Skeletal muscle tissue (tissue), 4 donors: ENCODE data around the gene PPP1R3C. TPM values are rescaled to one million over a fixed set of nuclear protein-coding genes. Genes with fewer than 3 reads are reported as not detected.

Experiments used
- H3K27ac ChIP-seq: one replicate; pipeline ENCODE4 v1.7.0; 2013; ENCODE audit warnings: mild to moderate bottlenecking, low read depth, low read length, inconsistent platforms
- H3K27me3 ChIP-seq, 3 donors: one replicate each; pipeline ENCODE4 v1.7.0; 2013; ENCODE audit warnings: low read length in 3 of 3; ENCODE audit not compliant: control insufficient read depth in 3 of 3, insufficient read depth in 3 of 3
- H3K36me3 ChIP-seq, 3 donors: one replicate each; pipeline ENCODE4 v1.7.0; 2013; ENCODE audit warnings: low read length in 3 of 3; ENCODE audit not compliant: control insufficient read depth in 3 of 3, insufficient read depth in 3 of 3
- H3K4me1 ChIP-seq, 3 donors: one replicate each; pipeline ENCODE4 v1.7.0; 2013; ENCODE audit warnings: low read length in 3 of 3, mild to moderate bottlenecking in 3 of 3; ENCODE audit not compliant: control insufficient read depth in 3 of 3, insufficient read depth in 3 of 3
- H3K4me3 ChIP-seq, 3 donors: one replicate each; pipeline ENCODE4 v1.7.0; 2013; ENCODE audit warnings: low read length in 3 of 3
- H3K9ac ChIP-seq, 3 donors: one replicate each; pipeline ENCODE4 v1.7.0; 2013; ENCODE audit warnings: low read length in 3 of 3, mild to moderate bottlenecking in 3 of 3, moderate library complexity in 2 of 3, low read depth in 1 of 3
- H3K9me3 ChIP-seq, 3 donors: one replicate each; pipeline ENCODE4 v1.7.0; 2013; ENCODE audit warnings: low read length in 3 of 3; ENCODE audit not compliant: control insufficient read depth in 3 of 3
- total RNA-seq: library from RNA; depleted of rRNA; stranded (reverse); fragments of >200 nt; gene quantifications from one replicate; pipeline ENCODE4 v1.2.3, GENCODE V29; 2014
- donor health status: Osteomylitis.

Gene PPP1R3C
- total RNA-seq, 1 donor from 2014 or later: 218 TPM

- Histone ChIP-seq H3K27me3 (no peaks in the 10 kb centered on the region), H3K9ac (no peak overlapping the region), H3K9me3 (no peaks in the 10 kb centered on the region), H3K36me3 (no peaks in the 10 kb centered on the region), H3K4me3 (no peak overlapping the region), H3K4me1 (peaks cover 23 to 62% (median 37%) of the 10 kb centered on the region in 3 donors), H3K27ac (no peak overlapping the region)
These were observed 29.9 kb downstream of the PPP1R3C start for GRCh38 chr10:91602868-91603568.

GRCh38 chr10:91602449-91602848 is 30.4 kb downstream of the PPP1R3C start:
- Histone ChIP-seq H3K4me3 (no peak overlapping the region), H3K36me3 (no peaks in the 10 kb centered on the region), H3K9ac (no peak overlapping the region), H3K27me3 (no peaks in the 10 kb centered on the region), H3K4me1 (peaks cover 23 to 62% (median 37%) of the 10 kb centered on the region in 3 donors), H3K9me3 (no peaks in the 10 kb centered on the region), H3K27ac (no peak overlapping the region)

- no peak overlapping the region for H3K4me3 ChIP-seq
- no peaks in the 10 kb centered on the region for H3K9me3 ChIP-seq
- no peak overlapping the region for H3K9ac ChIP-seq
- no peaks in the 10 kb centered on the region for H3K27me3 ChIP-seq
- H3K36me3 ChIP-seq: no peaks in the 10 kb centered on the region
- H3K27ac ChIP-seq: no peak overlapping the region
- peaks cover 31 to 71% (median 41%) of the 10 kb centered on the region in 3 donors for H3K4me1 ChIP-seq
These were observed 31.7 kb downstream of the PPP1R3C start for GRCh38 chr10:91601212-91601611.

- no peaks in the 10 kb centered on the region for H3K9me3 ChIP-seq
- H3K4me1 ChIP-seq: peaks cover 41 to 79% (median 46%) of the 10 kb centered on the region in 3 donors
- no peak overlapping the region for H3K4me3 ChIP-seq
- no peaks in the 10 kb centered on the region for H3K36me3 ChIP-seq
- H3K27me3 ChIP-seq: no peaks in the 10 kb centered on the region
- H3K9ac ChIP-seq: peak overlapping the region in 2 of 3 donors; percentile 1 to 46
- peak overlapping the region; percentile 64 for H3K27ac ChIP-seq
These were observed 34.5 kb downstream of the PPP1R3C start for GRCh38 chr10:91598211-91598977.

- H3K36me3 ChIP-seq: no peaks in the 10 kb centered on the region
- peak overlapping the region; percentile 64 for H3K27ac ChIP-seq
- peaks cover 52 to 79% (median 57%) of the 10 kb centered on the region in 3 donors for H3K4me1 ChIP-seq
- no peak overlapping the region for H3K9ac ChIP-seq
- H3K27me3 ChIP-seq: no peaks in the 10 kb centered on the region
- H3K9me3 ChIP-seq: no peaks in the 10 kb centered on the region
- H3K4me3 ChIP-seq: peak overlapping the region in 1 of 3 donors; percentile 16
These were observed 35.5 kb downstream of the PPP1R3C start for GRCh38 chr10:91597197-91597881.

GRCh38 chr10:91596825-91597196 is 36.1 kb downstream of the PPP1R3C start:
- Histone ChIP-seq H3K9ac (no peak overlapping the region), H3K4me3 (no peak overlapping the region), H3K4me1 (peaks cover 57 to 78% (median 62%) of the 10 kb centered on the region in 3 donors), H3K36me3 (no peaks in the 10 kb centered on the region), H3K27ac (peak overlapping the region; percentile 64), H3K27me3 (no peaks in the 10 kb centered on the region), H3K9me3 (no peaks in the 10 kb centered on the region)

GRCh38 chr10:91593834-91594233 is 39.0 kb downstream of the PPP1R3C start:
- Histone ChIP-seq H3K9me3 (no peaks in the 10 kb centered on the region), H3K4me1 (peaks cover 77 to 88% (median 82%) of the 10 kb centered on the region in 3 donors), H3K27ac (peak overlapping the region; percentile 98), H3K4me3 (no peak overlapping the region), H3K27me3 (no peaks in the 10 kb centered on the region), H3K9ac (peak overlapping the region in 1 of 3 donors; percentile 19), H3K36me3 (no peaks in the 10 kb centered on the region)

GRCh38 chr10:91593366-91593765 is 39.5 kb downstream of the PPP1R3C start:
- Histone ChIP-seq H3K27me3 (no peaks in the 10 kb centered on the region), H3K9me3 (no peaks in the 10 kb centered on the region), H3K4me3 (no peak overlapping the region), H3K36me3 (no peaks in the 10 kb centered on the region), H3K4me1 (peaks cover 77 to 88% (median 82%) of the 10 kb centered on the region in 3 donors), H3K27ac (peak overlapping the region; percentile 98), H3K9ac (peak overlapping the region in 1 of 3 donors; percentile 78)

GRCh38 chr10:91592266-91592975 is 40.5 kb downstream of the PPP1R3C start:
- peaks cover 77 to 86% (median 82%) of the 10 kb centered on the region in 3 donors for H3K4me1 ChIP-seq
- no peaks in the 10 kb centered on the region for H3K36me3 ChIP-seq
- H3K27ac ChIP-seq: peak overlapping the region; percentile 98
- H3K27me3 ChIP-seq: no peaks in the 10 kb centered on the region
- H3K9ac ChIP-seq: peak overlapping the region; percentile 74 to 80 (median 78)
- H3K9me3 ChIP-seq: no peaks in the 10 kb centered on the region
- H3K4me3 ChIP-seq: no peak overlapping the region
